COLO829 (cell line): ENCODE measurements around the gene PTPN20.
"Not testable (repeated sequence)": the region's sequence is repeated elsewhere in the genome, so short reads cannot be mapped to it uniquely, and the experiment has no call there.

Source experiments
- DNase-seq: peaks from one replicate; pipeline ENCODE4 v3.0.0; 2012; ENCODE audit warnings: low spot score

PTPN20 gene

GRCh38 chr10:46911144-46911876, at the start of gene PTPN20:
TSS of gene PTPN20 (plus strand) at chr10:46911428. CDS start at chr10:46932500, 21,072 bp downstream.
- DNase-seq, result not testable (repeated sequence)

- not testable (repeated sequence) for DNase-seq
Measured at GRCh38 chr10:46869716-46870115, 41.5 kb upstream of the PTPN20 start.

- DNase-seq, result not testable (repeated sequence)
Measured at GRCh38 chr10:46871583-46871982, 39.6 kb upstream of the PTPN20 start.

GRCh38 chr10:46875304-46875703, 35.9 kb upstream of the PTPN20 start:
- DNase-seq, result not testable (repeated sequence)

GRCh38 chr10:46876773-46877172, 34.5 kb upstream of the PTPN20 start:
- DNase-seq, result not testable (repeated sequence)

GRCh38 chr10:46878761-46879160, 32.5 kb upstream of the PTPN20 start:
- DNase-seq, result not testable (repeated sequence)

GRCh38 chr10:46890813-46891611, 20.2 kb upstream of the PTPN20 start:
- DNase-seq, result not testable (repeated sequence)

- DNase-seq, result not testable (repeated sequence)
Measured at GRCh38 chr10:46896762-46897692, 14.2 kb upstream of the PTPN20 start.

- DNase-seq, result not testable (repeated sequence)
Measured at GRCh38 chr10:46901247-46901646, 10.0 kb upstream of the PTPN20 start.

GRCh38 chr10:46903874-46904273, 7.4 kb upstream of the PTPN20 start:
- DNase-seq, result not testable (repeated sequence)

GRCh38 chr10:46906359-46906758, 4.9 kb upstream of the PTPN20 start:
- DNase-seq, result not testable (repeated sequence)

GRCh38 chr10:46907185-46908117, 3.8 kb upstream of the PTPN20 start:
- DNase-seq, result not testable (repeated sequence)

- DNase-seq, result not testable (repeated sequence)
Measured at GRCh38 chr10:46922498-46922897, 11.3 kb downstream of the PTPN20 start.

GRCh38 chr10:46925156-46925555, 13.9 kb downstream of the PTPN20 start:
- not testable (repeated sequence) for DNase-seq

- DNase-seq, result not testable (repeated sequence)
Measured at GRCh38 chr10:46925853-46926252, 14.6 kb downstream of the PTPN20 start.

GRCh38 chr10:46928810-46929209, 17.6 kb downstream of the PTPN20 start:
- DNase-seq, result not testable (repeated sequence)

GRCh38 chr10:46932383-46932782, 21.2 kb downstream of the PTPN20 start:
- not testable (repeated sequence) for DNase-seq

- DNase-seq, result not testable (repeated sequence)
Measured at GRCh38 chr10:46941091-46941490, 29.9 kb downstream of the PTPN20 start.

- not testable (repeated sequence) for DNase-seq
Measured at GRCh38 chr10:46948687-46949518, 37.7 kb downstream of the PTPN20 start.

- not testable (repeated sequence) for DNase-seq
Measured at GRCh38 chr10:46952540-46952939, 41.3 kb downstream of the PTPN20 start.
